Mesenchymal stem cell (in vitro differentiated cells and primary cell): Measurements from ENCODE around the gene DNPEP.

ENCODE experiments used
- DNase-seq: peaks from one replicate; pipeline ENCODE4 v3.0.0-alpha.2; 2013
- H2AFZ ChIP-seq: one replicate; pipeline ENCODE4 v1.6.1; 2013; ENCODE audit warnings: low read depth, mild to moderate bottlenecking, control low read depth, inconsistent platforms, low read length, moderate library complexity
- H2AK5ac ChIP-seq: 2 replicates; pipeline ENCODE4 v1.6.1; 2013; ENCODE audit warnings: low read length, moderate library complexity, mild to moderate bottlenecking, inconsistent platforms; ENCODE audit not compliant: severe bottlenecking
- H2BK120ac ChIP-seq: one replicate; pipeline ENCODE4 v1.6.1; 2013; ENCODE audit warnings: low read depth, mild to moderate bottlenecking, inconsistent platforms, low read length, moderate library complexity
- H2BK12ac ChIP-seq, 2 experiments: one replicate each; pipeline ENCODE4 v1.6.1; 2013; ENCODE audit warnings: inconsistent platforms in 2 of 2, low read length in 2 of 2, mild to moderate bottlenecking in 2 of 2, moderate library complexity in 2 of 2, control low read depth in 1 of 2
- H2BK15ac ChIP-seq: one replicate; pipeline ENCODE4 v1.6.1; 2013; ENCODE audit warnings: mild to moderate bottlenecking, low read depth, inconsistent platforms; ENCODE audit not compliant: poor library complexity, severe bottlenecking
- H2BK5ac ChIP-seq: 2 replicates; pipeline ENCODE4 v1.6.1; 2013; ENCODE audit warnings: low read depth, mild to moderate bottlenecking, low read length, control low read depth, inconsistent platforms; ENCODE audit not compliant: poor library complexity, severe bottlenecking
- H3K14ac ChIP-seq, 2 experiments: one replicate each; pipeline ENCODE4 v1.6.1; 2013; ENCODE audit warnings: inconsistent platforms in 2 of 2, low read length in 2 of 2, control low read depth in 1 of 2, mild to moderate bottlenecking in 1 of 2, moderate library complexity in 1 of 2
- H3K18ac ChIP-seq, 2 experiments: one replicate each; pipeline ENCODE4 v1.6.1; 2013; ENCODE audit warnings: inconsistent platforms in 2 of 2, low read length in 2 of 2, control low read depth in 1 of 2, low read depth in 1 of 2, mild to moderate bottlenecking in 1 of 2
- H3K23ac ChIP-seq, 2 experiments: one replicate each; pipeline ENCODE4 v1.6.1; 2013; ENCODE audit warnings: inconsistent platforms in 2 of 2, low read length in 2 of 2, mild to moderate bottlenecking in 2 of 2, moderate library complexity in 2 of 2, control low read depth in 1 of 2
- H3K27ac ChIP-seq: 2 replicates; pipeline ENCODE4 v1.5.1; 2013; ENCODE audit warnings: mild to moderate bottlenecking, moderate library complexity, low read length, control low read depth, inconsistent platforms; ENCODE audit not compliant: poor library complexity, severe bottlenecking
- H3K27me3 ChIP-seq, 2 experiments: 2 replicates each; pipeline versions ENCODE4 v1.6.1 to v1.7.0; 2013; ENCODE audit warnings: low read length in 2 of 2, mild to moderate bottlenecking in 2 of 2, moderate library complexity in 2 of 2, control low read depth in 1 of 2, inconsistent platforms in 1 of 2; ENCODE audit not compliant: control insufficient read depth in 1 of 2, insufficient read depth in 1 of 2
- H3K36me3 ChIP-seq, 2 experiments: 2 replicates each; pipeline versions ENCODE4 v1.6.1 to v1.7.0; 2013; ENCODE audit warnings: low read length in 2 of 2, control low read depth in 1 of 2, inconsistent platforms in 1 of 2, low read depth in 1 of 2, mild to moderate bottlenecking in 1 of 2; ENCODE audit not compliant: insufficient read depth in 2 of 2, control insufficient read depth in 1 of 2
- H3K4ac ChIP-seq, 2 experiments: one replicate each; pipeline ENCODE4 v1.6.1; 2013; ENCODE audit warnings: inconsistent platforms in 2 of 2, low read length in 2 of 2, mild to moderate bottlenecking in 2 of 2, moderate library complexity in 2 of 2, control low read depth in 1 of 2, low read depth in 1 of 2
- H3K4me1 ChIP-seq: 2 replicates; pipeline ENCODE4 v1.6.1; 2013; ENCODE audit warnings: low read depth, low read length, control low read depth; ENCODE audit not compliant: control insufficient read depth, insufficient read depth
- H3K4me2 ChIP-seq: 2 replicates; pipeline ENCODE4 v1.6.1; 2013; ENCODE audit warnings: low read length, mild to moderate bottlenecking, inconsistent platforms; ENCODE audit not compliant: poor library complexity, severe bottlenecking
- H3K4me3 ChIP-seq, 2 experiments: 2 replicates each; pipeline versions ENCODE4 v1.5.1 to v1.7.0; 2013; ENCODE audit warnings: low read length in 2 of 2, mild to moderate bottlenecking in 2 of 2, control low read depth in 1 of 2, low read depth in 1 of 2; ENCODE audit not compliant: insufficient read depth in 1 of 2
- H3K79me1 ChIP-seq: replicated peaks from 2 replicates; pipeline ENCODE4 v1.6.1; 2013; ENCODE audit warnings: mild to moderate bottlenecking, control low read depth, low read length, inconsistent platforms; ENCODE audit not compliant: poor library complexity, severe bottlenecking
- H3K9ac ChIP-seq: 2 replicates; pipeline ENCODE4 v1.7.0; 2013; ENCODE audit warnings: mild to moderate bottlenecking, low read length, moderate library complexity
- H3K9me3 ChIP-seq: 2 replicates; pipeline ENCODE4 v1.7.0; 2013; ENCODE audit warnings: mild to moderate bottlenecking, low read length; ENCODE audit not compliant: control insufficient read depth
- H4K8ac ChIP-seq: one replicate; pipeline ENCODE4 v1.6.1; 2013; ENCODE audit warnings: inconsistent platforms, mild to moderate bottlenecking, low read length, moderate library complexity
- H4K91ac ChIP-seq: one replicate; pipeline ENCODE4 v1.6.1; 2013; ENCODE audit warnings: mild to moderate bottlenecking, low read length, inconsistent platforms
- WGBS: methylation state at CpG from one replicate; pipeline ENCODE4 v1.1.7; 2013; ENCODE audit warnings: mixed read lengths; 5-methylcytosine and 5-hydroxymethylcytosine counted together

DNPEP gene

DNA sequence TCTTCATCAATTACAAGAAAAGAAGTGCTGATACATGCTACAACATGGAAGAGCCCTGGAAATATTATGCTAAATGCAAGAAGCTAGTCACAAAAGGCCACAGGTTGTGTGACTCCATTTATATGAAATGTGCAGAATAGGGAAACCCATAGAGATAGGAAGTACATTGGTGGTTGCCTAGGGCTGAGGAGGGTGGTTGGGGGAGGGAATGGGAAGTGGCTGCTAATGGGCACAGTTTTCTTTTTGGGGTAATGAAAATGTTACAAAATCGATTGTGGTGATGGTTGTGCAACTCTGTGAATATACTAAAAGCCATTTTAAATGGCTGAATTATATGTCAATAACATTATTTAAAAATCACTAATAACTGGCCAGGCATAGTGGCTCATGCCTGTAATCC is 30.9 kb downstream of the DNPEP start:
- no peak overlapping the region for H3K4ac ChIP-seq
- H2BK15ac ChIP-seq = no peak overlapping the region
- H3K9me3 ChIP-seq = no peaks in the 10 kb centered on the region
- H3K27ac ChIP-seq = no peak overlapping the region
- H3K4me2 ChIP-seq = no peak overlapping the region
- H3K4me3 ChIP-seq = no peak overlapping the region
- H2AK5ac ChIP-seq = no peak overlapping the region
- WGBS = no CpG with 5 or more reads among the region's 1 CpG
- H3K79me1 ChIP-seq = no peaks in the 10 kb centered on the region
- H2BK12ac ChIP-seq = no peak overlapping the region
- no peak for DNase-seq
- H3K18ac ChIP-seq = no peak overlapping the region
- H2BK120ac ChIP-seq = no peak overlapping the region
- no peak overlapping the region for H2AFZ ChIP-seq
- H3K36me3 ChIP-seq = no peaks in the 10 kb centered on the region
- no peak overlapping the region for H4K8ac ChIP-seq
- no peak overlapping the region for H3K14ac ChIP-seq
- no peak overlapping the region for H3K23ac ChIP-seq
- H2BK5ac ChIP-seq = no peak overlapping the region
- no peak overlapping the region for H4K91ac ChIP-seq
- peaks cover 10% of the 10 kb centered on the region for H3K4me1 ChIP-seq
- peaks cover 54 to 76% of the 10 kb centered on the region in 2 experiments for H3K27me3 ChIP-seq
- H3K9ac ChIP-seq = no peak overlapping the region

DNA sequence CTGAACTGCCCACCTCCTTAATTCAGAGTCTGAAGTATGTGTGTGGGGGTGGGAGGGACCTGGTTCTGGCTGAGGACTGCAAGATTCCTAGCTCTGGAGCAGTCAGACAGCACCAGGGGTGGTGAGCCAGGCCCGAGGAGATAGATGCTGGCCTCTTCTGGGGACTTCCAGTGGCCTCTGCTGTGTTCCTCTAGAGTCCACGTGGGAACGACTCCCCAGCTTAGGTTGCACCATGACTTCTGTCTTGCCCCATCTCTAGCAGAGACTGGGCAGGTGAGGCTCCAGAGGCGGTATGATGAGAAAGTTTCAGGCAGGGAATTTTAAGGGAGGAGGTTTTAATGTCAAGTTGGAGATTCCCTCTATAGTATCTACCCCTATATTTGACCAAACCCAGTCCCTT is 33.1 kb downstream of the DNPEP start:
- no peak overlapping the region for H3K4ac ChIP-seq
- 60% methylated on average over 3 of the region's 4 CpGs for WGBS
- H3K36me3 ChIP-seq = no peaks in the 10 kb centered on the region

DNA sequence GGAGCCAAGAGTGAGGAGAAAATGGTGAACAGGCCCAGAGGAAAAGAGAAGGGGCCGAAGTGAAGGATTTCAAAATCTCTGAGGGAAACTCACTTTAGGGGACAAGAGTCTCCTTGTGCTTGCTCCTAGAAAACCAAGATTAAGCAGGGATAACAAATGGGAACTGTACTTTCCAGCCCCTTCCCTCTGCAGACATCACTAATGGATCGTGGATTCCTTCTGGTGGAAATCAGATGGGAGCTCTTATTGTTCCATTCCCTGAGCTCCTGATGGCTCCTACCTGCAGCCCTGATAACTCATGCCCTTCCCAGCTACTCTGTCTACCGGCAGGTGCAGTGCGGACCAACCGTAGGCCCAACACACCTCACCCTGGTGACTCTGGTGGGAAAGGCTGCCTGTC is 34.6 kb downstream of the DNPEP start:
- H3K9ac ChIP-seq = no peak overlapping the region
- H3K4me3 ChIP-seq = no peak overlapping the region
- H3K4me2 ChIP-seq = no peak overlapping the region
- H2BK12ac ChIP-seq = no peak overlapping the region
- peaks cover 35 to 78% of the 10 kb centered on the region in 2 experiments for H3K27me3 ChIP-seq
- H3K9me3 ChIP-seq = no peaks in the 10 kb centered on the region
- no peak overlapping the region for H3K18ac ChIP-seq
- no peak overlapping the region for H2BK15ac ChIP-seq
- no peak overlapping the region for H4K8ac ChIP-seq
- no peak overlapping the region for H2BK120ac ChIP-seq
- no peak overlapping the region for H3K27ac ChIP-seq
- H3K79me1 ChIP-seq = no peaks in the 10 kb centered on the region
- no peak overlapping the region for H2BK5ac ChIP-seq
- no peak overlapping the region for H3K14ac ChIP-seq
- DNase-seq = no peak
- H3K36me3 ChIP-seq = no peaks in the 10 kb centered on the region
- H3K4ac ChIP-seq = no peak overlapping the region
- no peak overlapping the region for H2AFZ ChIP-seq
- 82% methylated on average over 5 of the region's 5 CpGs for WGBS
- H4K91ac ChIP-seq = no peak overlapping the region
- H3K23ac ChIP-seq = no peak overlapping the region
- H2AK5ac ChIP-seq = no peak overlapping the region
- peaks cover 1% of the 10 kb centered on the region for H3K4me1 ChIP-seq

More for the DNA sequence above, 33.1 kb downstream of the DNPEP start:
- Histone ChIP-seq H3K9ac (no peak overlapping the region), H2BK120ac (no peak overlapping the region), H2BK15ac (no peak overlapping the region), H3K9me3 (no peaks in the 10 kb centered on the region), H3K18ac (no peak overlapping the region), H4K8ac (no peak overlapping the region), H3K14ac (no peak overlapping the region), H3K23ac (no peak overlapping the region), H3K4me3 (no peak overlapping the region), H3K4me1 (peaks cover 10% of the 10 kb centered on the region), H3K4me2 (no peak overlapping the region), H3K27ac (no peak overlapping the region), H2AK5ac (no peak overlapping the region), H3K27me3 (peaks cover 49 to 80% of the 10 kb centered on the region in 2 experiments), H2BK5ac (no peak overlapping the region), H2BK12ac (no peak overlapping the region), H4K91ac (no peak overlapping the region), H3K79me1 (no peaks in the 10 kb centered on the region), H2AFZ (no peak overlapping the region)
- no peak for DNase-seq

DNA sequence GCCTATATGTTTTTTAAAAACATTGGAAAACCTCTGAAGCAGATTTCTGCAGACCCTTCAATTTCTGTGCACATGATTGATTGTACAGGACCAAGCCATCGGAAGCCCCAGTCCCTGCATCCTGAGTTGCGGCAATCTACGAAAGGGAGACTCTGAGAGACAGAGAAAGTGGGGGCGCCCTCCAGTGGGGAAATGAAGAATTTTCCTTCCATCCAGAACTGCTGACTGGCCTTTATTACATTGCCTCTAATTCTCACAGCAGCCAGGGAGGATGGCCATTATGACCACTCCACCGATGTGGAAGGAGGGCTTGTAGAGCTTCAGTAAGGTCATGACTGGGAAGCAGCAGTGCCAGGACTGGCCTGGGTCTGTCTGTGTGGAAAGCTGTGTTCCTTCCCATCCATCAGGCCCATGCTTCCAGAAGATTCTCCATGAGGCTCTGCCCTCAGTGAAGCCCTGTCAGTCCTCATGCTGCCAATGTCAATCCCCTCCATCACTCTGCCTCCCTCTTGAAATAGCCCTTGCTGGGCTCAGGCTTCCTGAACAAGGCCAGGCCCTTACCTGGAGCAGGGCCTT is 35.2 kb downstream of the DNPEP start:
- Histone ChIP-seq H4K91ac (no peak overlapping the region), H3K9ac (no peak overlapping the region), H3K27ac (no peak overlapping the region), H2AK5ac (no peak overlapping the region), H3K23ac (no peak overlapping the region), H3K18ac (no peak overlapping the region), H3K79me1 (no peaks in the 10 kb centered on the region), H3K14ac (no peak overlapping the region), H4K8ac (no peak overlapping the region), H3K27me3 (peaks cover 29 to 76% of the 10 kb centered on the region in 2 experiments), H2BK5ac (no peak overlapping the region), H3K4me2 (no peak overlapping the region), H2BK12ac (no peak overlapping the region), H2BK15ac (no peak overlapping the region), H2BK120ac (no peak overlapping the region), H2AFZ (no peak overlapping the region), H3K4ac (no peak overlapping the region), H3K36me3 (no peaks in the 10 kb centered on the region), H3K9me3 (no peaks in the 10 kb centered on the region), H3K4me1 (no peaks in the 10 kb centered on the region), H3K4me3 (no peak overlapping the region)
- peak; percentile 70 for DNase-seq
- 38% methylated on average over 5 of the region's 5 CpGs for WGBS
